ENCODE measurements around the gene XAB2.

XAB2 gene

DNA sequence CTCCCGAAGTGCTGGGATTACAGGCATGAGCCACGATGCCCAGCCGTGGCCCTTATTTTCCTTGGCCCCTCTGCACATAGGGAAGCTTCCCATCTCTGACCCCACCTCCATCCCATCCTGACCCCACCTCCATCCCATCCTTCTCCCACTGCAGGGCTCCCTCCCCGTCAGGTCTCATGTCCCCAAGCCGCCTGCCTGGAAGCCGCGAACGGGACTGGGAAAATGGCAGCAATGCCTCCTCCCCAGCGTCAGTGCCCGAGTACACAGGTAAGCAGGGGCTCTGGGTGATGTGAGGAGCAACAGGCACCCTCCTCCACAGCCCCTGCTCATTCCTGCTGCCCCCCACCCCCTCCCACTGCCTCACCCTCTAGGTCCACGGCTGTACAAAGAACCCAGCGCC lies 12.2 kb downstream of the XAB2 start:
- no peaks in the 10 kb centered on the region for H3K27me3 ChIP-seq (replicated peaks; ENCODE audit: control insufficient read depth, insufficient read depth, low read length)
- H3K4me1 ChIP-seq (ENCODE audit: control insufficient read depth, insufficient read depth, low read length), result peaks cover 3% of the 10 kb centered on the region
- H3K9me3 ChIP-seq (ENCODE audit: control insufficient read depth, low read length), result no peaks in the 10 kb centered on the region
- H3K36me3 ChIP-seq (ENCODE audit: control insufficient read depth, insufficient read depth, low read length, severe bottlenecking), result peaks cover 22% of the 10 kb centered on the region
- DNase-seq (ENCODE audit: low read depth), result no peak
- no peak overlapping the region for H3K4me3 ChIP-seq (ENCODE audit: low read length)
- no peak overlapping the region for H3K9ac ChIP-seq (ENCODE audit: low read length)

DNA sequence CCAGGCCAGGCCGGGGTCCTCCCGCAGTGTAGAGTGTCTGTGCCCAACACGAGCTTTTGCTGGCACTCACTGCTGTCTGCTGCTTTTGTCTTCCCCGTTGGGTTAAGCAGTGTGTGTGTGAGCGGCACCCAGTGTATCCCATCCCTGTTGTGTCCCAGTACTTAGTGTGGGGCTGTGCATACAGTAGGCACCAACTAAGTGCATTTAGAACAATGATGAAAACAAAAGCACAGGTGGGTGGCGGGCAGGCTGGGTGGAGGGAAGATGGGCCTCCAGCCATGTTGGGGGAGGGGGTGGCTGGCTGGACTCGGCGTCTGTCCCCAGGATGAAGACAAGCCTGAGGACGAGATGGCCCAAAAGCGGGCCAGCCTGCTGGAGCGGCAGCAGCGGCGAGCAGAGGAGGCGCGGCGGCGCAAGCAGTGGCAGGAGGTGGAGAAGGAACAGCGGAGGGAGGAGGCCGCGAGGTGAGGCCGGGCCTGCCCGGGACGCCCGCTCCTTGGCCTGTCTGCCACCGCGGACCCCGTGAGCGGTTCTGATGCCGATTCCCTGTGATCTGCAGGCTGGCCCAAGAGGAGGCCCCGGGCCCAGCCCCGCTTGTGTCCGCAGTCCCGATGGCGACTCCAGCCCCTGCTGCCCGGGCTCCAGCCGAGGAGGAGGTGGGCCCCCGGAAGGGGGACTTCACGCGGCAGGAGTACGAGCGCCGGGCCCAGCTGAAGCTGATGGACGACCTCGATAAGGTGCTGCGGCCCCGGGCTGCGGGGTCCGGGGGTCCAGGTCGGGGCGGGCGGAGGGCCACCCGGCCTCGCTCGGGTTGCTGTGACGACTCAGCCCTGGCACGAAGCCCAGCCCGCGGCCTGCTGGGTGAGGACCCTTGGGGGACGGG lies 14.2 kb downstream of the XAB2 start:
- Histone ChIP-seq H3K36me3 (ENCODE audit: control insufficient read depth, insufficient read depth, low read length, severe bottlenecking) (peaks cover 6% of the 10 kb centered on the region), H3K9me3 (ENCODE audit: control insufficient read depth, low read length) (no peaks in the 10 kb centered on the region), H3K27me3 (replicated peaks; ENCODE audit: control insufficient read depth, insufficient read depth, low read length) (no peaks in the 10 kb centered on the region), H3K4me1 (ENCODE audit: control insufficient read depth, insufficient read depth, low read length) (peaks cover 3% of the 10 kb centered on the region), H3K9ac (ENCODE audit: low read length) (no peak overlapping the region), H3K4me3 (ENCODE audit: low read length) (no peak overlapping the region)
- DNase-seq (ENCODE audit: low read depth), result no peak

DNA sequence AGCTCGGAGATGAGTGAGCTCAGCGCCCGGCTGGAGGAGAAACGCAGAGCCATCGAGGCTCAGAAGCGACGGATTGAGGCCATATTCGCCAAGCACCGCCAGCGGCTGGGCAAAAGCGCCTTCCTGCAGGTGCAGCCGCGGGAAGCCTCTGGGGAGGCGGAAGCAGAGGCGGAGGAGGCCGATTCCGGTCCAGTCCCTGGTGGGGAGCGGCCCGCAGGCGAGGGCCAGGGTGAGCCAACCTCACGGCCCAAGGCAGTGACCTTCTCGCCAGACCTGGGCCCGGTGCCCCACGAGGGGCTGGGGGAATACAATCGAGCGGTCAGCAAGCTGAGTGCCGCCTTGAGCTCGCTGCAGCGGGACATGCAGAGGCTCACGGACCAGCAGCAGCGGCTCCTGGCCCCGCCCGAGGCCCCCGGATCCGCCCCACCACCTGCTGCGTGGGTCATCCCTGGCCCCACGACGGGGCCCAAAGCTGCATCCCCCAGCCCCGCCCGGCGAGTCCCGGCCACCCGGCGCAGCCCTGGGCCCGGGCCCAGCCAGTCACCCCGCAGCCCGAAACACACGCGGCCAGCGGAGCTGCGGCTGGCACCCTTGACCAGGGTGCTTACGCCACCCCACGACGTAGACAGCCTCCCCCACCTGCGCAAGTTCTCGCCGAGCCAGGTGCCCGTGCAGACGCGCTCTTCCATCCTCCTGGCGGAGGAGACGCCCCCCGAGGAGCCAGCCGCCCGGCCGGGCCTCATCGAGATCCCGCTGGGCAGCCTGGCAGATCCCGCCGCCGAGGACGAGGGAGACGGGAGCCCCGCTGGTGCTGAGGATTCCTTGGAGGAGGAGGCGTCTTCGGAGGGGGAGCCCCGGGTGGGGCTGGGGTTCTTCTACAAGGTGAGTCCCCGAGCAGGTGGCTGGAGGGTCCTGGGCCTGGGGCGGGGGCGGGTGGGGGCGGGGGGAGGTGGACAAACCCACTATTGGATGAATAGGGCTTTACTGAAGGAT lies 16.8 kb downstream of the XAB2 start:
- Histone ChIP-seq H3K9me3 (ENCODE audit: control insufficient read depth, low read length) (no peaks in the 10 kb centered on the region), H3K9ac (ENCODE audit: low read length) (no peak overlapping the region), H3K4me3 (ENCODE audit: low read length) (no peak overlapping the region), H3K4me1 (ENCODE audit: control insufficient read depth, insufficient read depth, low read length) (no peaks in the 10 kb centered on the region), H3K36me3 (ENCODE audit: control insufficient read depth, insufficient read depth, low read length, severe bottlenecking) (no peaks in the 10 kb centered on the region), H3K27me3 (replicated peaks; ENCODE audit: control insufficient read depth, insufficient read depth, low read length) (no peaks in the 10 kb centered on the region)
- no peak for DNase-seq (ENCODE audit: low read depth)

DNA sequence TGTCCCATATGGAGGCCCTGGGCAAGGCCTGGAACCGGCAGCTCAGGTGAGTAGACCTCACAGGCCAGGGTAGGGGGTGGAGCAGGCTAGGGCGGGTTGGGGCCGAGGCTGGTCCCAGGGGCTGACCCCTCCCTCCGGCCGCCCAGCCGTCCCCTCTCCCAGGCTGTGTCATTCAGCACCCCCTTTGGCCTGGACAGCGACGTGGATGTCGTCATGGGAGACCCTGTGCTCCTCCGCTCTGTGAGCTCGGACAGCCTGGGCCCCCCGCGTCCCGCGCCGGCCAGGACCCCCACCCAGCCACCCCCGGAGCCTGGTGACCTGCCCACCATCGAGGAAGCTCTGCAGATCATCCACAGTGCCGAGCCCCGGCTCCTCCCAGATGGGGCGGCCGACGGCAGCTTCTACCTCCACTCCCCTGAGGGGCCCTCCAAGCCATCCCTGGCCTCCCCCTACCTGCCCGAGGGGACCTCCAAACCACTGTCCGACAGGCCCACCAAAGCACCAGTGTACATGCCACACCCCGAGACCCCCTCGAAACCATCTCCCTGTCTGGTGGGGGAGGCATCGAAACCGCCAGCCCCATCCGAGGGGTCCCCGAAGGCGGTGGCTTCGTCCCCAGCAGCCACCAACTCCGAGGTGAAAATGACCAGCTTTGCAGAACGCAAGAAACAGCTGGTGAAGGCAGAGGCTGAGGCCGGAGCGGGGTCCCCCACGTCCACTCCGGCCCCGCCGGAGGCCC lies 17.6 kb downstream of the XAB2 start:
- H3K9me3 ChIP-seq (ENCODE audit: control insufficient read depth, low read length), result no peaks in the 10 kb centered on the region
- H3K9ac ChIP-seq (ENCODE audit: low read length), result no peak overlapping the region
- no peaks in the 10 kb centered on the region for H3K4me1 ChIP-seq (ENCODE audit: control insufficient read depth, insufficient read depth, low read length)
- no peaks in the 10 kb centered on the region for H3K36me3 ChIP-seq (ENCODE audit: control insufficient read depth, insufficient read depth, low read length, severe bottlenecking)
- peaks cover 6% of the 10 kb centered on the region for H3K27me3 ChIP-seq (replicated peaks; ENCODE audit: control insufficient read depth, insufficient read depth, low read length)
- no peak overlapping the region for H3K4me3 ChIP-seq (ENCODE audit: low read length)
- no peak for DNase-seq (ENCODE audit: low read depth)

DNA sequence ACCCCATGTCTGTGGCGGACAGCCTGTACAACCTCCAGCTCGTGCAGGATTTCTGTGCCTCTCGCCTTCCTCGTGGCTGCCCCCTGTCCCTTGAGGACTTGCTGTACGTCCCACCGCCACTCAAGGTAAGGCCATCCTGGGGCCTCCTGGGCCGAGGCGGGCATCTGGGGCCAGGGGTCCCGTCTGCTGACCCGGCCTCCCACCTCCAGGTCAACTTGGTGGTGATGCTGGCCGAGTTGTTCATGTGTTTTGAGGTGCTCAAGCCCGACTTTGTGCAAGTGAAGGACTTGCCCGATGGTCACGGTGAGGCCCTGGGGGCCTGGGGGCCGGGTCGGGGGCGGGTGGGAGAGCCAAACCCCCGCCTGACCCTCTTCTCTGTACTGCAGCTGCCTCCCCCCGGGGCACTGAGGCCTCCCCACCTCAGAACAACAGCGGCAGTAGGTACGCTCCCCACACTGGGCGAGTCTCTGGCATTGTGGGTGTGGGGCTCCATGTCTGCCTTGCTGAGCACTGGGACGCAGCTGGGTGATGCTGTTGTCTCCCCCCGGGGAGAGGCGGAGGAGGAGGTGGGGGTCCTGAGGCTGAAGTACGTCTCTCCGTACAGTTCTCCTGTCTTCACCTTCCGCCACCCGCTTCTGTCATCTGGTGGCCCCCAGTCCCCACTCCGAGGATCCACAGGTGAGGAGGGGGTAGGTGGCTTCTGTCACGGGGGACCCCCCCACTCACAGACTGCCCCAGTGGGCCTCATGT lies 18.7 kb downstream of the XAB2 start:
- Histone ChIP-seq H3K27me3 (replicated peaks; ENCODE audit: control insufficient read depth, insufficient read depth, low read length) (peaks cover 6% of the 10 kb centered on the region), H3K36me3 (ENCODE audit: control insufficient read depth, insufficient read depth, low read length, severe bottlenecking) (no peaks in the 10 kb centered on the region), H3K4me1 (ENCODE audit: control insufficient read depth, insufficient read depth, low read length) (no peaks in the 10 kb centered on the region), H3K4me3 (ENCODE audit: low read length) (no peak overlapping the region), H3K9ac (ENCODE audit: low read length) (no peak overlapping the region), H3K9me3 (ENCODE audit: control insufficient read depth, low read length) (no peaks in the 10 kb centered on the region)
- no peak for DNase-seq (ENCODE audit: low read depth)

DNA sequence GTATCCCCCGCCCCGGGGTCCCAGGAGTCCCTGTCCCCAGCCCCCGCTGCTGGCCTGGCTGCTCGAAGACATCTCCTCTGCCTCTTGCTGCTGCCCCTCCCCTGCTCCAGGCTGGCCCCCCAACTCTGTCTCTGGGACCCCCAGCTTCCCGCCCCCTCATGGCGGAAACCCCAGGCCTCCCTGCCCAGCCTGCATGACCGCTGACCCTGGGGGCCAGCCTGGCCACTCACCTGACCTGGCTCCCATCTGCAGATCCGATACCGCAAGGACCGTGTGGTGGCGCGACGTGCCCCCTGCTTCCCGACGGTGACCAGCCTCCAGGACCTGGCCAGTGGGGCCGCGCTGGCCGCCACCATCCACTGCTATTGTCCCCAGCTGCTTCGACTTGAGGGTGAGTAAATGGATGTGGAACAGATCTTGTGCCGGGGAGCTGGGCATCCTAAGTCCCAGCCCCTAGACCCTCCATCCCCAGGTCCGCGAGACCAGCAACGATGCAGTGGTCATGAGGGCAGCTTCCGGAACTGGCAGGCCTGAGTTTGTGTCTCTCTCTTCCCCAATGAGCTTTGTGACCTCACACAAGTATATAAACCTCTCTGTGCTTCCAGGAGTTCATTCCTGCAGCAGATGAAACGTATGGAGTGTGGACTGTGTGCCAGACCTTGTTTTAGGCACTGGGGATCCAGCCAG lies 21.3 kb downstream of the XAB2 start:
- H3K9me3 ChIP-seq (ENCODE audit: control insufficient read depth, low read length), result no peaks in the 10 kb centered on the region
- no peak for DNase-seq (ENCODE audit: low read depth)
- peaks cover 23% of the 10 kb centered on the region for H3K27me3 ChIP-seq (replicated peaks; ENCODE audit: control insufficient read depth, insufficient read depth, low read length)
- H3K36me3 ChIP-seq (ENCODE audit: control insufficient read depth, insufficient read depth, low read length, severe bottlenecking), result no peaks in the 10 kb centered on the region
- no peak overlapping the region for H3K9ac ChIP-seq (ENCODE audit: low read length)
- H3K4me3 ChIP-seq (ENCODE audit: low read length), result no peak overlapping the region
- H3K4me1 ChIP-seq (ENCODE audit: control insufficient read depth, insufficient read depth, low read length), result no peaks in the 10 kb centered on the region

DNA sequence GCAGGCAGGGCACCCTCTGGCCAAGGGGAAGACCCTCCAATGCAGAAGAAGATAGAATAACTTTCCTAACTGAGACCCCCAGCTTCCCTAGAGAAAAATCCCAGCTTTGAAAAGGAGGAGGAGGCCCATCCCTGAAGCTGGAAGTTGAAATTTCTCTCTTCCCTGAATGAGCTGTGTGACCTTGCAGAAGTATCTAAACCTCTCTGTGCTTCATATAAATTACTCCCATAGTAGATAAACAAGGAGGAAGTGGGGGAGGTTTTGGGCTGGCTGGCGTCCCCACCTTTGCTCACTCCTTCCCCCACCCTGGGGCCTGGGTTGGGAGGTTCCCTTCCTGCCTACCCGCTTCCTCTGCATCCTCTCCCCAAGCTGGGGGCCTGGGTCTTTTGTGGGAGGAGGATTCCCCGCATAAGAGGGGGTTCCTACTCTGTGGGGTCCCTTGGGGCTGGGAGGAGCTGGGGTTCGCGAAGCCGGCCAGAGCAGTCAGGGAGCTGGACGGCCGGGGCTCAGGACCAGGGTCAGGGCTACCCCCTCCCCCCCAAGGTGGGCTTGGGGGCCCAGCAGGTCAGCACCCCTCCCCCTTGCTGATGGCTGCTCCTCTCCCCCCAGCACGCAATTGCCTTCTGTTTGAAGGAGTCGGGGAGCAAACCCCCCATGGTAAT lies 22.0 kb downstream of the XAB2 start:
- Histone ChIP-seq H3K9ac (ENCODE audit: low read length) (no peak overlapping the region), H3K4me3 (ENCODE audit: low read length) (no peak overlapping the region), H3K36me3 (ENCODE audit: control insufficient read depth, insufficient read depth, low read length, severe bottlenecking) (no peaks in the 10 kb centered on the region), H3K9me3 (ENCODE audit: control insufficient read depth, low read length) (no peaks in the 10 kb centered on the region), H3K4me1 (ENCODE audit: control insufficient read depth, insufficient read depth, low read length) (peaks cover 2% of the 10 kb centered on the region), H3K27me3 (replicated peaks; ENCODE audit: control insufficient read depth, insufficient read depth, low read length) (peaks cover 23% of the 10 kb centered on the region)
- no peak for DNase-seq (ENCODE audit: low read depth)

DNA sequence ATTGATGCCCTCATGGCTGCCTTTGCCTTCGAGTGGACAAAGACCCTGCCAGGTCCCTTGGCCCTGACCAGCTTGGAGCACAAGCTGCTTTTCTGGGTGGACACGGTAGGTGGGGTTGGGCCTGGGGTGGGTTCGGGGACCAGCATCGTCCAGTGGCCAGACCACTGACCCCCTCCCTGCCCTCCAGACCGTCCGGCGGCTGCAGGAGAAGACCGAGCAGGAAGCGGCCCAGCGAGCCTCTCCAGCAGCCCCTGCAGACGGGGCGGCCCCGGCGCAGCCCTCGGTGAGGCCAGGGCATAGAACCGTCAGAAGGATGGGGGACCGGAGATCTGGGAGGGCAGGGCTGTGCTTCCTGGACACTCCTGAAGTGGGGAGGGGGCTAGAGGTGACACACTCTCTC lies 23.1 kb downstream of the XAB2 start:
- H3K27me3 ChIP-seq (replicated peaks; ENCODE audit: control insufficient read depth, insufficient read depth, low read length), result peaks cover 23% of the 10 kb centered on the region
- no peak overlapping the region for H3K4me3 ChIP-seq (ENCODE audit: low read length)
- H3K4me1 ChIP-seq (ENCODE audit: control insufficient read depth, insufficient read depth, low read length), result peaks cover 2% of the 10 kb centered on the region
- DNase-seq (ENCODE audit: low read depth), result no peak
- H3K9ac ChIP-seq (ENCODE audit: low read length), result no peak overlapping the region
- H3K36me3 ChIP-seq (ENCODE audit: control insufficient read depth, insufficient read depth, low read length, severe bottlenecking), result no peaks in the 10 kb centered on the region
- no peaks in the 10 kb centered on the region for H3K9me3 ChIP-seq (ENCODE audit: control insufficient read depth, low read length)

DNA sequence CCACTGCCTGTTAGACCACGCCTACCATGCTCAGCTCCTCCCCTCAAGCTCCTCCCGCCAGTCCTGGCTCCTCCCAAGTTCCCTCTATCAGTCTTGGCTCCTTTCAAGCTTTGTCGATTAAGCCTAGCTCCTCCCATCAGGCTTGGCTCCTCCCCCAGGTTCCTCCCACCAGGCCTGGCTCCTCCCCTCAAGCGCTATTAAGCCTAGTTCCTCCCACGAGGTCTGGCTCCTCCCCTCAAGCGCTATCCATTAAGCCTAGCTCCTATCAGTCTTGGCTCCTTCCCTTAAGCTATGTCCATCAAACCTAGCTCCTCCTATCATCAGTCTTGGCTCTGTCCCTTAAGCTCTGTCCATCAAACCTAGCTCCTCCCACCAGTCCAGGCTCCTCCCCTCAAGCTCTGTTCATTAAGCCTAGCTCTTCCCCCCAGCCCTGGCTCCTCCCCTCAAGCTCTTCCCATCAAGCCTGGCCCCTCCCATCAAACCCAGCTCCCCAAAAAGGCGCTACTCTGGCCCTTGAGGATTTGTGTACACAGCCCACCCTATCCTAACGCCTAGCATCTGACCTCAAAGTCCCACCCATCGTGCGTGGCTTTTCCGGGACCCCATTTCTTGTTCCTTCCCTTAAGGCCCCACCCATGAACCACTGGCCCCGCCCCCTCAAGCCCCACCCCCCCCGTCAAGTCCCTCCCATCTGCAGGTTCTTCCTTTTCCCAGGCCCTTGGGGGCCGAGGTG lies 23.7 kb downstream of the XAB2 start:
- H3K36me3 ChIP-seq (ENCODE audit: control insufficient read depth, insufficient read depth, low read length, severe bottlenecking), result no peaks in the 10 kb centered on the region
- H3K4me3 ChIP-seq (ENCODE audit: low read length), result no peak overlapping the region
- H3K27me3 ChIP-seq (replicated peaks; ENCODE audit: control insufficient read depth, insufficient read depth, low read length), result peaks cover 23% of the 10 kb centered on the region
- no peaks in the 10 kb centered on the region for H3K9me3 ChIP-seq (ENCODE audit: control insufficient read depth, low read length)
- H3K9ac ChIP-seq (ENCODE audit: low read length), result no peak overlapping the region
- no peak for DNase-seq (ENCODE audit: low read depth)
- H3K4me1 ChIP-seq (ENCODE audit: control insufficient read depth, insufficient read depth, low read length), result peaks cover 2% of the 10 kb centered on the region
